ENCODE data around the gene PPOX. TPM values are rescaled to one million over a fixed set of nuclear protein-coding genes. Genes with fewer than 3 reads are reported as not detected.

Gene PPOX
- total RNA-seq, 1 donor from 2014 or later = 18.3 TPM

GRCh38 chr1:161201836-161202712 is 35.8 kb downstream of the PPOX start, which contains the start of gene NDUFS2:
Gene NDUFS2, plus strand, starts transcription at chr1:161202367. Its CDS starts 19 bp downstream, at chr1:161202386.
- peak within 1 kb of the TSS; percentile 76 for H3K27ac ChIP-seq
- TF ChIP-seq CTCF (IDR thresholded peaks at IDR 0.05) (peak; percentile 63), EZH2 (IDR thresholded peaks at IDR 0.05) (no peak), EZH2phosphoT487 (IDR thresholded peaks at IDR 0.05) (no peak)
- H3K9me3 ChIP-seq (ENCODE audit: low read depth) = no peaks in the 10 kb centered on the region
- H3K4me1 Mint-ChIP-seq = peaks cover 67% of the 10 kb centered on the region
- peak within 1 kb of the TSS; percentile 79 for H3K4me2 ChIP-seq
- H3K27me3 Mint-ChIP-seq (ENCODE audit: insufficient read depth, low read depth) = no peaks in the 10 kb centered on the region
- H3K27ac Mint-ChIP-seq = peak within 1 kb of the TSS; percentile 98
- H3K4me3 ChIP-seq = peak within 1 kb of the TSS; percentile 75
- H3K9me3 Mint-ChIP-seq = no peaks in the 10 kb centered on the region
- H2AFZ ChIP-seq (replicated peaks) = peak within 1 kb of the TSS; percentile 88
- H3K36me3 ChIP-seq = peaks cover 10% of the 10 kb centered on the region
- peaks cover 29% of the 10 kb centered on the region for H3K79me2 ChIP-seq (ENCODE audit: low read depth)
- H3K4me1 ChIP-seq = peaks cover 56% of the 10 kb centered on the region
- peak within 1 kb of the TSS; percentile 87 for H3K9ac ChIP-seq
- H3K27me3 ChIP-seq = no peaks in the 10 kb centered on the region
- H4K20me1 ChIP-seq (ENCODE audit: low read depth) = no peaks in the 10 kb centered on the region
- H3K36me3 Mint-ChIP-seq = peaks cover 16% of the 10 kb centered on the region
- DNase-seq (ENCODE audit: low spot score) = peak; percentile 99
- H3K4me3 Mint-ChIP-seq = peak within 1 kb of the TSS; percentile 94
- peaks cover 46% of the 10 kb centered on the region for H3F3A ChIP-seq (ENCODE audit: low read depth)

- Mint-ChIP-seq H3K27me3 (ENCODE audit: insufficient read depth, low read depth) (peaks cover 6% of the 10 kb centered on the region), H3K4me1 (peaks cover 25% of the 10 kb centered on the region), H3K4me3 (no peak overlapping the region), H3K36me3 (peaks cover 24% of the 10 kb centered on the region), H3K9me3 (no peaks in the 10 kb centered on the region), H3K27ac (no peak overlapping the region)
- no peak overlapping the region for H3K4me3 ChIP-seq
- peaks cover 11% of the 10 kb centered on the region for H3K4me1 ChIP-seq
- peaks cover 29% of the 10 kb centered on the region for H3K79me2 ChIP-seq (ENCODE audit: low read depth)
- H3K9ac ChIP-seq = no peak overlapping the region
- peaks cover 21% of the 10 kb centered on the region for H3K36me3 ChIP-seq
- no peaks in the 10 kb centered on the region for H3K27me3 ChIP-seq
- peaks cover 5% of the 10 kb centered on the region for H4K20me1 ChIP-seq (ENCODE audit: low read depth)
- TF ChIP-seq CTCF (IDR thresholded peaks at IDR 0.05) (no peak), EZH2 (IDR thresholded peaks at IDR 0.05) (no peak), EZH2phosphoT487 (IDR thresholded peaks at IDR 0.05) (no peak)
- no peak overlapping the region for H3K27ac ChIP-seq
- DNase-seq (ENCODE audit: low spot score) = no peak
- no peak overlapping the region for H3K4me2 ChIP-seq
- H3K9me3 ChIP-seq (ENCODE audit: low read depth) = no peaks in the 10 kb centered on the region
- no peak overlapping the region for H2AFZ ChIP-seq (replicated peaks)
- peaks cover 21% of the 10 kb centered on the region for H3F3A ChIP-seq (ENCODE audit: low read depth)
Measured at GRCh38 chr1:161206411-161207140, 40.4 kb downstream of the PPOX start.

- Histone ChIP-seq H3K4me2 (no peak overlapping the region), H3K4me1 (peaks cover 8% of the 10 kb centered on the region), H3K9ac (no peak overlapping the region), H3F3A (ENCODE audit: low read depth) (peaks cover 19% of the 10 kb centered on the region), H3K27ac (no peak overlapping the region), H3K36me3 (peaks cover 23% of the 10 kb centered on the region), H3K9me3 (ENCODE audit: low read depth) (no peaks in the 10 kb centered on the region), H2AFZ (replicated peaks) (no peak overlapping the region), H4K20me1 (ENCODE audit: low read depth) (peaks cover 5% of the 10 kb centered on the region), H3K4me3 (no peak overlapping the region), H3K79me2 (ENCODE audit: low read depth) (peaks cover 29% of the 10 kb centered on the region), H3K27me3 (no peaks in the 10 kb centered on the region)
- Mint-ChIP-seq H3K27me3 (ENCODE audit: insufficient read depth, low read depth) (peaks cover 6% of the 10 kb centered on the region), H3K9me3 (no peaks in the 10 kb centered on the region), H3K4me1 (peaks cover 19% of the 10 kb centered on the region), H3K27ac (no peak overlapping the region), H3K36me3 (peaks cover 27% of the 10 kb centered on the region), H3K4me3 (no peak overlapping the region)
- no peak for TF ChIP-seq EZH2phosphoT487 (IDR thresholded peaks at IDR 0.05)
- DNase-seq (ENCODE audit: low spot score) = no peak
Measured at GRCh38 chr1:161207173-161207572, 40.9 kb downstream of the PPOX start.

Measured in neural progenitor cell (in vitro differentiated cells).